CD4-positive, alpha-beta T cell (primary cell): ENCODE results near the gene SLC16A9. TPM values are rescaled to one million over a fixed set of nuclear protein-coding genes. Genes with fewer than 3 reads are reported as not detected.

ENCODE experiments used
- ATAC-seq: fragments of 200-7000 bp; cut with Tn5 transposase; one replicate; pipeline ENCODE4 v1.10.0; 2022; ENCODE audit warnings: mild to moderate bottlenecking; ENCODE audit not compliant: poor library complexity
- CTCF ChIA-PET: fragments of 350-600 bp; sonication (Branson Sonifier 250); formaldehyde crosslinking; loops from one replicate; lab custom pipeline; 2021; ENCODE audit warnings: antibody characterized with exemption, inconsistent platforms; lab: Charles Lee
- POLR2A ChIA-PET: fragments of 350-600 bp; sonication (Branson Sonifier 250); formaldehyde crosslinking; loops from one replicate; lab custom pipeline; 2021; ENCODE audit warnings: antibody characterized with exemption, inconsistent platforms; lab: Charles Lee
- DNase-seq, 14 experiments: peaks; one replicate each; pipeline ENCODE4 v3.0.0-alpha.2; 2013 to 2020; ENCODE audit warnings: mixed read lengths in 2 of 14
- H3K27ac ChIP-seq, 2 donors: one replicate each; pipeline versions ENCODE4 v1.5.1 to v1.7.0; 2013; ENCODE audit warnings: low read length in 2 of 2, low read depth in 1 of 2, mild to moderate bottlenecking in 1 of 2
- H3K27me3 ChIP-seq, 2 experiments: 1 replicate in 1 of 2; 2 replicates in 1 of 2; pipeline versions ENCODE4 v1.6.1 to v1.7.0; 2013; ENCODE audit warnings: low read length in 2 of 2, control low read depth in 1 of 2, mild to moderate bottlenecking in 1 of 2, moderate library complexity in 1 of 2; ENCODE audit not compliant: insufficient read depth in 2 of 2, control insufficient read depth in 1 of 2
- H3K36me3 ChIP-seq: one replicate; pipeline ENCODE4 v1.6.1; 2013; ENCODE audit warnings: low read length, control low read depth; ENCODE audit not compliant: insufficient read depth
- H3K4me1 ChIP-seq: one replicate; pipeline ENCODE4 v1.6.1; 2013; ENCODE audit warnings: low read length, control low read depth; ENCODE audit not compliant: insufficient read depth
- H3K4me3 ChIP-seq: one replicate; pipeline ENCODE4 v1.5.1; 2013; ENCODE audit warnings: mild to moderate bottlenecking, low read length, moderate library complexity
- H3K9me3 ChIP-seq, 2 experiments: 1 replicate in 1 of 2; 2 replicates in 1 of 2; pipeline versions ENCODE4 v1.6.1 to v1.7.0; 2013; ENCODE audit warnings: low read length in 2 of 2, mild to moderate bottlenecking in 2 of 2, control low read depth in 1 of 2, moderate library complexity in 1 of 2; ENCODE audit not compliant: control insufficient read depth in 1 of 2, insufficient read depth in 1 of 2
- H3K27ac Mint-ChIP-seq: one replicate; pipeline ENCODE4 v1.8.0; 2020; ENCODE audit warnings: mixed read lengths
- H3K27me3 Mint-ChIP-seq: one replicate; pipeline ENCODE4 v1.8.0; 2021; ENCODE audit warnings: mixed read lengths
- H3K36me3 Mint-ChIP-seq: one replicate; pipeline ENCODE4 v1.8.0; 2021; ENCODE audit warnings: low read depth, mixed read lengths
- H3K4me1 Mint-ChIP-seq: one replicate; pipeline ENCODE4 v1.8.0; 2021; ENCODE audit warnings: low read depth, mixed read lengths
- H3K4me3 Mint-ChIP-seq: one replicate; pipeline ENCODE4 v1.8.0; 2020; ENCODE audit warnings: mild to moderate bottlenecking, mixed read lengths
- H3K9me3 Mint-ChIP-seq: one replicate; pipeline ENCODE4 v1.8.0; 2020; ENCODE audit warnings: mixed read lengths
- CTCF ChIP-seq: fragments of 200-600 bp; IDR thresholded peaks from one replicate; pipeline ENCODE4 v1.8.0; 2022; ENCODE audit warnings: antibody characterized with exemption, mild to moderate bottlenecking
- intact Hi-C, 2 experiments: fragments of 100-400 bp; cut with DNase I in 1 of 2; cut with micrococcal nuclease in 1 of 2; formaldehyde crosslinking; loops; one replicate each; pipeline versions ENCODE4 v1.15.1 to v1.9.0; 2023 to 2025; cut with DNase I, micrococcal nuclease
- total RNA-seq, 174 experiments: library from RNA in 2 of 174; stranded (reverse) in 2 of 174; gene quantifications; one replicate each; pipeline ENCODE4 v1.2.3 and lab custom pipeline; 2021 to 2026

Gene SLC16A9
- total RNA-seq, 2 experiments from 2014 or later, result not detected

- no peak overlapping the region for H3K27ac Mint-ChIP-seq
- no peaks in the 10 kb centered on the region for H3K4me1 Mint-ChIP-seq
- no peaks in the 10 kb centered on the region for H3K36me3 ChIP-seq
- peaks cover 0 to 5% of the 10 kb centered on the region in 2 experiments for H3K27me3 ChIP-seq
- no peak for ATAC-seq
- ChIA-PET POLR2A (no interaction called here), CTCF (no interaction called here)
- no peaks in the 10 kb centered on the region for H3K9me3 ChIP-seq
- H3K4me3 Mint-ChIP-seq, result no peak overlapping the region
- intact Hi-C loops, result no loop called here
- H3K4me1 ChIP-seq, result no peaks in the 10 kb centered on the region
- no peak for DNase-seq
- no peaks in the 10 kb centered on the region for H3K36me3 Mint-ChIP-seq
- no peak for TF ChIP-seq CTCF
- H3K27me3 Mint-ChIP-seq, result peaks cover 40% of the 10 kb centered on the region
- no peak overlapping the region for H3K27ac ChIP-seq
- H3K9me3 Mint-ChIP-seq, result no peaks in the 10 kb centered on the region
- no peak overlapping the region for H3K4me3 ChIP-seq
Measured at GRCh38 chr10:59635502-59636290, 74.0 kb downstream of the SLC16A9 start.

DNA sequence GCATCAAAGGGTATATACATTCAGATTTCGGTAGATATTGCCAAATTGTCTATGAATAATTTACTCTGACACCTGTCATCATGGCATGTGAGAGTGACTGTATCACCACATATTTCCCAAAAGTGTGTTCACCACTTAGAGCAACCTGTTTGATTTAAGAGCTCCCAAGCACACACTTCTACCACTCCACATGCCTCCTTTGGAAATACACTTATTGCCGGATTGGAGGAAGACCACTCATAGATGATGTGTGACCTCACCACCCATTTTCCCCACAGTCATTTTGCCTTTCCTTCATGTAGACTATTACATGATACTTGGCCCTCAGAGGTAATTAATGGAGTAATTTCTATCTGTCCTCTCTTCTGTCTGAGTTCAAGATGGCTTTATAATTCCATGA, 75.5 kb downstream of the SLC16A9 start:
- no peak for DNase-seq
- Histone ChIP-seq H3K9me3 (no peaks in the 10 kb centered on the region), H3K4me3 (no peak overlapping the region), H3K27me3 (peaks cover 0 to 5% of the 10 kb centered on the region in 2 experiments), H3K4me1 (no peaks in the 10 kb centered on the region), H3K27ac (no peak overlapping the region), H3K36me3 (no peaks in the 10 kb centered on the region)
- Mint-ChIP-seq H3K36me3 (no peaks in the 10 kb centered on the region), H3K27me3 (peaks cover 40% of the 10 kb centered on the region), H3K27ac (no peak overlapping the region), H3K4me1 (no peaks in the 10 kb centered on the region), H3K9me3 (no peaks in the 10 kb centered on the region), H3K4me3 (no peak overlapping the region)
- ChIA-PET POLR2A (interaction anchor here (0.8 to 1.1 kb wide), 2 partner anchors 8 to 15 kb away, joined by 4 to 5 read pairs; no protein-coding TSS in a partner anchor), CTCF (interaction anchor here (1.2 kb wide), 1 partner anchor 8 kb away, joined by 4 read pairs; no protein-coding TSS in a partner anchor)
- intact Hi-C loops, result no loop called here
- no peak for TF ChIP-seq CTCF
- no peak for ATAC-seq

GRCh38 chr10:59633063-59633462, 76.6 kb downstream of the SLC16A9 start:
- ChIA-PET CTCF (interaction anchor here (0.6 kb wide), 1 partner anchor 19 kb away, joined by 3 read pairs; no protein-coding TSS in a partner anchor), POLR2A (no interaction called here)
- Mint-ChIP-seq H3K36me3 (no peaks in the 10 kb centered on the region), H3K4me1 (no peaks in the 10 kb centered on the region), H3K4me3 (no peak overlapping the region), H3K9me3 (no peaks in the 10 kb centered on the region), H3K27me3 (peaks cover 40% of the 10 kb centered on the region), H3K27ac (no peak overlapping the region)
- Histone ChIP-seq H3K9me3 (no peaks in the 10 kb centered on the region), H3K27me3 (peaks cover 0 to 5% of the 10 kb centered on the region in 2 experiments), H3K4me3 (no peak overlapping the region), H3K36me3 (no peaks in the 10 kb centered on the region), H3K4me1 (no peaks in the 10 kb centered on the region), H3K27ac (no peak overlapping the region)
- intact Hi-C loops, result no loop called here
- TF ChIP-seq CTCF, result no peak
- DNase-seq (no peak), ATAC-seq (no peak)
